GM18499 (cell line): ENCODE results near the gene SPRED3.

Source experiments
- ATAC-seq: cut with Tn5 transposase; IDR thresholded peaks from one replicate; pipeline ENCODE4 v1.9.1; 2021; ENCODE audit warnings: moderate number of reproducible peaks; ENCODE audit not compliant: insufficient read depth, unreplicated experiment

The SPRED3 gene

GRCh38 chr19:38440592-38440991, 52.1 kb downstream of the SPRED3 start:
- no peak for ATAC-seq

DNA sequence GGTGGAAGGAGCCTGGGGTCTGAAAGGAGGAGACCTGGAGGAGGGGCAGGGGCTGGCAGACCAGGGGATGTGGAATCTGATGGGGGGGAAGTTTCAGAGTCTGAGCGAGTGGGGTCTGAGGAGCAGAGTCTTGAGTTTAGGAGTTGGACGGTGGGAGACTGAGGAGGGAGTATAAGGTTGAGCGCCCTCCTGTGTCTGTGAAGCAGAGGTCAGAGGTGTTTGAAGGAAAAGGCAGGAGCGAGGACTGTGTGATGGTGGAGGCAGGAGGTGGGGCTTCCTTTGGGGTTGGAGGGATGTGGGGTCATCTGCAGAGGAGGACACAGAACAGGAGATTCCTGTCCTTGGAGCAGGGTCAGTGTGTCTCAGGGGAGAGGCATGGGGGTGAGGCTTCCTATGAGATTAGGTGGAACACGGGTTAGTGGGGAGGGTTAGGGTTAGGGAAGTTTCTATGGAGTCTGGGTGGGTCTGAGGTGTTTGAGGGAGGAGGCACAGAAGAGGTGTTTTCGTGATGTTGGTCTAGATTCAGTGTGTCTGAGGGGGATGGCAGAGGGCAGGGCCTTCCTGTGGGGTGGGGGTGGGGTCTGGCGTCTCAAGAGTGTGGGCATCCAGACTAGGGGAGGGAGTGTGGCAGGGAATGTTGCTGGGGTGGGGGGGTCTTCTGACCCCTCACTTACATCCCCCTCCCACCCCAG, 53.3 kb downstream of the SPRED3 start:
- ATAC-seq: no peak

- ATAC-seq: no peak
Observed at GRCh38 chr19:38442736-38443135, 54.2 kb downstream of the SPRED3 start.

DNA sequence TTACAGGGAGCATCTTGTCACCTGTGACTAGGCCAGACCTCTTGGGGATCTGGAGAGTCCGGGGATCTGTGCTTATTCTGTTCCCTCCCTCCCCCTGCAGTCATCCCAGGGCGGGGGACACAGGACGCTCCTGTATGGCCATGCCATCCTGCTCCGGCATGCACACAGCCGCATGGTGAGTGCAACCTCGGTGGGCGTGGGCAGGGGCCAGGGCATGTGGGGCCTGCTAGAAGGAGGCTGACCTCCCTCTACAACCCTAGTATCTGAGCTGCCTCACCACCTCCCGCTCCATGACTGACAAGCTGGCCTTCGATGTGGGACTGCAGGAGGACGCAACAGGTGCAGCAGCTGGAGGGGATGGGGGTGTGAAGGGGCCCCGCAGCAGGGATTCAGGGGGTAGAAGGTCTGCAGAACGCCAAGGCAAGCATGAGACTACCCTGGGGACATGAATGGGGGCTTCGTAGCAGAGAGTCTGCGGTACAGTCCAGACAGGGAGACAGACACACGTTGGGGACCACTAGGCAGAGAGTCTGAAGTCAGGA, 55.0 kb downstream of the SPRED3 start:
- ATAC-seq: no peak

- no peak for ATAC-seq
Observed at GRCh38 chr19:38444026-38444425, 55.5 kb downstream of the SPRED3 start.

GRCh38 chr19:38445362-38445761, 56.9 kb downstream of the SPRED3 start:
- no peak for ATAC-seq

DNA sequence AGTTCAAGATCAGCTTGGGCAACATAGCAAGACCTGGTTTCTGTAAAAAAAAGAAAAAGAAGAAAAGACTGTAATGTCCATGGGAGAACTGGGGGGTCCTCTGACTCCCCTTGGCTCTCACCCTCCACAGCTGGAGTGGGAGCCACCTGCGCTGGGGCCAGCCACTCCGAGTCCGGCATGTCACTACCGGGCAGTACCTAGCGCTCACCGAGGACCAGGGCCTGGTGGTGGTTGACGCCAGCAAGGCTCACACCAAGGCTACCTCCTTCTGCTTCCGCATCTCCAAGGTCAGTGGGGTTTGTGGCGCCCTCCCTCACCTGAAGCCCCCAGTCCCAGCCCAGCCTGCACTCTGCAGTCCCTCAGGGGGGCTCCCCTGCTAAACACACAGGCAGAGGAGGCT, 59.7 kb downstream of the SPRED3 start:
- ATAC-seq: no peak
